Measurements from ENCODE around the gene CD40LG.

The CD40LG gene

GRCh38 chrX:136625246-136625645, 22.7 kb upstream of the CD40LG start:
- H3K4me3 ChIP-seq (ENCODE audit: low read length in 2 of 2) = no peak overlapping the region
- H3K4me1 ChIP-seq (ENCODE audit: control insufficient read depth in 2 of 2, insufficient read depth in 2 of 2, low read length in 2 of 2) = no peaks in the 10 kb centered on the region
- no peak overlapping the region for H3K9ac ChIP-seq (ENCODE audit: low read depth in 1 of 2, low read length in 2 of 2)
- no peaks in the 10 kb centered on the region for H3K9me3 ChIP-seq (ENCODE audit: control insufficient read depth in 2 of 2, low read length in 2 of 2)
- H3K27me3 ChIP-seq (ENCODE audit: control insufficient read depth in 2 of 2, insufficient read depth in 2 of 2, low read length in 2 of 2) = peaks cover 0 to 3% of the 10 kb centered on the region in 2 donors
- H3K36me3 ChIP-seq (ENCODE audit: control insufficient read depth in 2 of 2, insufficient read depth in 2 of 2, low read length in 2 of 2) = no peaks in the 10 kb centered on the region
- no peak overlapping the region for H3K27ac ChIP-seq (ENCODE audit: low read depth in 2 of 2, low read length in 2 of 2)

DNA sequence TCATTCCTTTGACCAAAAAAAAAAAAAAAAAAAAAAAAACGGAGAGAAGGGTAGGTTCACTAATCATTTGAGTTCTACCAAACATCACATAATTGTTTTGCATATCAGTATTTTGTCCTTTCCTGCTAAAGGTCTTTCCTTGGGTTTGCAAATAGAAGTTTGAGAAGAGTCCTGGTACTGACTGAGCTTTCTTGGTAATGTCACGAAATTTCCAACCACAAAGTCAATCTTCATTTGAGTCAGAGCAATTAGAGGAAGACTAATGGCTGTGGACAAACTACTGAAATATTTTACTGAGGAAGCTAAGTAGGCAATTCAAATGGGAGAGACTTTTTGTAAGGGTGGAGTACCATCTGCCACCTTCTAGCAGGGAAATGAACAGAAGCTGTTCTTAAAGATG, 21.7 kb upstream of the CD40LG start:
- no peaks in the 10 kb centered on the region for H3K9me3 ChIP-seq (ENCODE audit: control insufficient read depth in 2 of 2, low read length in 2 of 2)
- no peak overlapping the region for H3K4me3 ChIP-seq (ENCODE audit: low read length in 2 of 2)
- no peaks in the 10 kb centered on the region for H3K36me3 ChIP-seq (ENCODE audit: control insufficient read depth in 2 of 2, insufficient read depth in 2 of 2, low read length in 2 of 2)
- no peaks in the 10 kb centered on the region for H3K4me1 ChIP-seq (ENCODE audit: control insufficient read depth in 2 of 2, insufficient read depth in 2 of 2, low read length in 2 of 2)
- no peak overlapping the region for H3K27ac ChIP-seq (ENCODE audit: low read depth in 2 of 2, low read length in 2 of 2)
- no peak overlapping the region for H3K9ac ChIP-seq (ENCODE audit: low read depth in 1 of 2, low read length in 2 of 2)
- peaks cover 0 to 3% of the 10 kb centered on the region in 2 donors for H3K27me3 ChIP-seq (ENCODE audit: control insufficient read depth in 2 of 2, insufficient read depth in 2 of 2, low read length in 2 of 2)

DNA sequence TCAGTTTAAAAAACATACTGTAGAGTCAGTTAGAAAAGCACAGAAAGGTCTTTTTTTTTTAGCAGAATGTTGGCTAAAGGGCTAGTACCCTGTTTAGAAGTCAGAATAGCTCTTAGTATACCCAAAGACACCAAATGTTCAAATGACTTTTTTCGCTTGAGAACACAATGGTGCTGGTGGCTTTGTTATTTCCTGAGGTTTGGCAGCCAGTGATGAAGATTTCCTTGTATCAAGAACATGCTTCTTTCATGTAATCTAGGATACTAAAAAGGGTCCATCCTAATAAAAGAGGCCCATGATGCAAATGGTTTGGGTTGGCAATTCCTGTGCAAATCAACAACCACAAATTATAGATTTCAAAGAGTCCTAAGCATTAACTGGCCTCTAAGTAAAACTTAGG, 21.1 kb upstream of the CD40LG start:
- Histone ChIP-seq H3K4me3 (ENCODE audit: low read length in 2 of 2) (no peak overlapping the region), H3K27ac (ENCODE audit: low read depth in 2 of 2, low read length in 2 of 2) (no peak overlapping the region), H3K27me3 (ENCODE audit: control insufficient read depth in 2 of 2, insufficient read depth in 2 of 2, low read length in 2 of 2) (peaks cover 0 to 3% of the 10 kb centered on the region in 2 donors), H3K9me3 (ENCODE audit: control insufficient read depth in 2 of 2, low read length in 2 of 2) (no peaks in the 10 kb centered on the region), H3K4me1 (ENCODE audit: control insufficient read depth in 2 of 2, insufficient read depth in 2 of 2, low read length in 2 of 2) (no peaks in the 10 kb centered on the region), H3K9ac (ENCODE audit: low read depth in 1 of 2, low read length in 2 of 2) (no peak overlapping the region), H3K36me3 (ENCODE audit: control insufficient read depth in 2 of 2, insufficient read depth in 2 of 2, low read length in 2 of 2) (no peaks in the 10 kb centered on the region)

DNA sequence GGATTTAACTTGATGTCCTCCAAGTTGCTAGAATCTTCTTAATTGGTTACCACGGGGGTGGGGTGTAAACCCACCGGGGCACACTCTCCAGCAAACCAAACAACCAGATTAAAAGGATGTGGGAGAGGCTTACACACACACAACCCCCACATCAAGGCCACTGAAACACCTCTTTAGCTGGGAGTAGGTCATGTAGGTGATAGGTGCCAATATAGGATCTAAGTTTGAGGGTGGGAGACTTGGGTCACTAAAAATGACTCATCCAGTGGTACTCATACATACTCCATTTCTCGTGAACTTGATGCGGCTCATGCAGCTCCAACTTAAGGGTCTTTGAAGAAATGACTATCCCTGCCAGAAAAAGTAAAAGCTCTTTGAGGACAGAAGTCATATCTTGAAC, 20.5 kb upstream of the CD40LG start:
- Histone ChIP-seq H3K27ac (ENCODE audit: low read depth in 2 of 2, low read length in 2 of 2) (no peak overlapping the region), H3K9ac (ENCODE audit: low read depth in 1 of 2, low read length in 2 of 2) (no peak overlapping the region)

DNA sequence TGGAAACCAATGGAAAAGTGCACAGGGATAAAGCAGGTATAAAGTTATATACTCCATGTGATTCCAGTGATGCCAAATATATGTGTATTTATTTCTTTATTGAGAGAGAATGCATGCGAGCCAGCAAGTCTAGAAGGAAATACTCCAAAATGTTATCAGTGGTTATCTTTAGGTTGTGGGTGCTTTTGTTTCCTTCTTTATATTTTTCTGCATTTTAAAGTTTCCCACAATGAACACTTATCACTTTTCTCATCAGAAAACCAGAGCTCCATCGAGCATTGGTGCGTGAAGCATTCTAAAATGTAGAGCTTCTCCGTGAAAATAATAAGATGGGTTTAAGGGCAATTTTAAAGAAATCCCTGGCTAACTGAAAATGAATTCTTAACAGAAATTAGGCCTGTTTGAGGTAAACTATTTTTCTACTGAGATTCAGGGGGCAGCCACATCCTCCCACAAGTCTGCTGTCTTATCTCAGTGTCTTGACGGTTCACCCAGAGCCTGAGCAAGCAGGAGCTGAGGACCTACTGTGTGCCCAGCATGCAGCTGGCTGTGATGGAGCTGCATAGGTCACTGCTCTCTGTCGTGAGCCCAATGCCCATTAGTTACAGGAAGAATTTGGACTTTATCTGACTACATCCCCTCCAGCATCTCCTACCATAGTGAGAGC, 18.7 kb upstream of the CD40LG start:
- Histone ChIP-seq H3K27me3 (ENCODE audit: control insufficient read depth in 2 of 2, insufficient read depth in 2 of 2, low read length in 2 of 2) (peaks cover 0 to 3% of the 10 kb centered on the region in 2 donors), H3K9me3 (ENCODE audit: control insufficient read depth in 2 of 2, low read length in 2 of 2) (no peaks in the 10 kb centered on the region), H3K4me1 (ENCODE audit: control insufficient read depth in 2 of 2, insufficient read depth in 2 of 2, low read length in 2 of 2) (no peaks in the 10 kb centered on the region), H3K27ac (ENCODE audit: low read depth in 2 of 2, low read length in 2 of 2) (no peak overlapping the region), H3K9ac (ENCODE audit: low read depth in 1 of 2, low read length in 2 of 2) (no peak overlapping the region), H3K36me3 (ENCODE audit: control insufficient read depth in 2 of 2, insufficient read depth in 2 of 2, low read length in 2 of 2) (no peaks in the 10 kb centered on the region), H3K4me3 (ENCODE audit: low read length in 2 of 2) (no peak overlapping the region)

More for the DNA sequence above, 20.5 kb upstream of the CD40LG start:
- Histone ChIP-seq H3K9me3 (ENCODE audit: control insufficient read depth in 2 of 2, low read length in 2 of 2) (no peaks in the 10 kb centered on the region), H3K4me3 (ENCODE audit: low read length in 2 of 2) (no peak overlapping the region), H3K27me3 (ENCODE audit: control insufficient read depth in 2 of 2, insufficient read depth in 2 of 2, low read length in 2 of 2) (peaks cover 0 to 3% of the 10 kb centered on the region in 2 donors), H3K4me1 (ENCODE audit: control insufficient read depth in 2 of 2, insufficient read depth in 2 of 2, low read length in 2 of 2) (no peaks in the 10 kb centered on the region), H3K36me3 (ENCODE audit: control insufficient read depth in 2 of 2, insufficient read depth in 2 of 2, low read length in 2 of 2) (no peaks in the 10 kb centered on the region)

- no peaks in the 10 kb centered on the region for H3K9me3 ChIP-seq (ENCODE audit: control insufficient read depth in 2 of 2, low read length in 2 of 2)
- H3K27me3 ChIP-seq (ENCODE audit: control insufficient read depth in 2 of 2, insufficient read depth in 2 of 2, low read length in 2 of 2) = peaks cover 0 to 3% of the 10 kb centered on the region in 2 donors
- H3K9ac ChIP-seq (ENCODE audit: low read depth in 1 of 2, low read length in 2 of 2) = no peak overlapping the region
- no peaks in the 10 kb centered on the region for H3K36me3 ChIP-seq (ENCODE audit: control insufficient read depth in 2 of 2, insufficient read depth in 2 of 2, low read length in 2 of 2)
- no peaks in the 10 kb centered on the region for H3K4me1 ChIP-seq (ENCODE audit: control insufficient read depth in 2 of 2, insufficient read depth in 2 of 2, low read length in 2 of 2)
- H3K4me3 ChIP-seq (ENCODE audit: low read length in 2 of 2) = no peak overlapping the region
- H3K27ac ChIP-seq (ENCODE audit: low read depth in 2 of 2, low read length in 2 of 2) = no peak overlapping the region
Observed at GRCh38 chrX:136630881-136631280, 17.1 kb upstream of the CD40LG start.

- H3K36me3 ChIP-seq (ENCODE audit: control insufficient read depth in 2 of 2, insufficient read depth in 2 of 2, low read length in 2 of 2) = no peaks in the 10 kb centered on the region
- no peak overlapping the region for H3K9ac ChIP-seq (ENCODE audit: low read depth in 1 of 2, low read length in 2 of 2)
- no peak overlapping the region for H3K4me3 ChIP-seq (ENCODE audit: low read length in 2 of 2)
- H3K9me3 ChIP-seq (ENCODE audit: control insufficient read depth in 2 of 2, low read length in 2 of 2) = no peaks in the 10 kb centered on the region
- H3K27me3 ChIP-seq (ENCODE audit: control insufficient read depth in 2 of 2, insufficient read depth in 2 of 2, low read length in 2 of 2) = no peaks in the 10 kb centered on the region
- no peak overlapping the region for H3K27ac ChIP-seq (ENCODE audit: low read depth in 2 of 2, low read length in 2 of 2)
- H3K4me1 ChIP-seq (ENCODE audit: control insufficient read depth in 2 of 2, insufficient read depth in 2 of 2, low read length in 2 of 2) = no peaks in the 10 kb centered on the region
Observed at GRCh38 chrX:136635235-136635634, 12.7 kb upstream of the CD40LG start.

DNA sequence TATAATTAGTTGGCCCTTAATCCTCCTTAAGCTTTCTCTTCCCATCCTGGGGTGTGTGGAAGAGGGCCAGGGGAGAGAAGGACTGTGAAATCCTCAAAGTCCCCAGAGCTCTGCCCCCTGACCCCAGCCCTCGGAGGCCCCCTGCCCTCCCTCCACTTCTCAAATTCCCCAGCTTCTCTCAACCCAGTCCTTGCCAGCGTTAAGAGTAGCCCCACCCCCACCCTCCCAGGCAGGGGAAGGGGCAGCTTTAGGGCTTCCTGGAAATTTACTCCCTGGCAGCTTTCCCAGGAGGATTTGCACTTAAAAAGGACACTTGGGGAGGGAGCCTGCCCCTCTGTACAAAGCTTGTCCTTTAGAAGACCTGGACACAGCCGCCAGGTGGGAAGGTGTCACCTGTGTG, 11.8 kb upstream of the CD40LG start:
- Histone ChIP-seq H3K4me3 (ENCODE audit: low read length in 2 of 2) (no peak overlapping the region), H3K27ac (ENCODE audit: low read depth in 2 of 2, low read length in 2 of 2) (no peak overlapping the region), H3K4me1 (ENCODE audit: control insufficient read depth in 2 of 2, insufficient read depth in 2 of 2, low read length in 2 of 2) (no peaks in the 10 kb centered on the region), H3K36me3 (ENCODE audit: control insufficient read depth in 2 of 2, insufficient read depth in 2 of 2, low read length in 2 of 2) (no peaks in the 10 kb centered on the region), H3K27me3 (ENCODE audit: control insufficient read depth in 2 of 2, insufficient read depth in 2 of 2, low read length in 2 of 2) (no peaks in the 10 kb centered on the region), H3K9ac (ENCODE audit: low read depth in 1 of 2, low read length in 2 of 2) (no peak overlapping the region), H3K9me3 (ENCODE audit: control insufficient read depth in 2 of 2, low read length in 2 of 2) (no peaks in the 10 kb centered on the region)

- Histone ChIP-seq H3K9ac (ENCODE audit: low read depth in 1 of 2, low read length in 2 of 2) (no peak overlapping the region), H3K27ac (ENCODE audit: low read depth in 2 of 2, low read length in 2 of 2) (no peak overlapping the region), H3K36me3 (ENCODE audit: control insufficient read depth in 2 of 2, insufficient read depth in 2 of 2, low read length in 2 of 2) (no peaks in the 10 kb centered on the region), H3K4me3 (ENCODE audit: low read length in 2 of 2) (no peak overlapping the region), H3K27me3 (ENCODE audit: control insufficient read depth in 2 of 2, insufficient read depth in 2 of 2, low read length in 2 of 2) (no peaks in the 10 kb centered on the region), H3K4me1 (ENCODE audit: control insufficient read depth in 2 of 2, insufficient read depth in 2 of 2, low read length in 2 of 2) (no peaks in the 10 kb centered on the region), H3K9me3 (ENCODE audit: control insufficient read depth in 2 of 2, low read length in 2 of 2) (no peaks in the 10 kb centered on the region)
Observed at GRCh38 chrX:136639506-136640176, 8.3 kb upstream of the CD40LG start.

- Histone ChIP-seq H3K4me3 (ENCODE audit: low read length in 2 of 2) (no peak overlapping the region), H3K9ac (ENCODE audit: low read depth in 1 of 2, low read length in 2 of 2) (no peak overlapping the region), H3K27ac (ENCODE audit: low read depth in 2 of 2, low read length in 2 of 2) (no peak overlapping the region), H3K4me1 (ENCODE audit: control insufficient read depth in 2 of 2, insufficient read depth in 2 of 2, low read length in 2 of 2) (no peaks in the 10 kb centered on the region), H3K27me3 (ENCODE audit: control insufficient read depth in 2 of 2, insufficient read depth in 2 of 2, low read length in 2 of 2) (peaks cover 0 to 2% of the 10 kb centered on the region in 2 donors), H3K36me3 (ENCODE audit: control insufficient read depth in 2 of 2, insufficient read depth in 2 of 2, low read length in 2 of 2) (no peaks in the 10 kb centered on the region), H3K9me3 (ENCODE audit: control insufficient read depth in 2 of 2, low read length in 2 of 2) (no peaks in the 10 kb centered on the region)
Observed at GRCh38 chrX:136643243-136643642, 4.7 kb upstream of the CD40LG start.
